ENCODE results near the gene TPCN2. TPM values are rescaled to one million over a fixed set of nuclear protein-coding genes. Genes with fewer than 3 reads are reported as not detected.

The TPCN2 gene
- total RNA-seq, 3 donors from 2014 or later (not counting 1 experiment from before 2014, with no cell fraction given), result 14.9 to 18.3 (median 18.2) TPM

- Mint-ChIP-seq H3K27ac (peak overlapping the region in 1 of 2 donors; percentile 38), H3K27me3 (ENCODE audit: low read depth in 2 of 2) (peaks cover 11 to 12% of the 10 kb centered on the region in 2 donors), H3K36me3 (no peaks in the 10 kb centered on the region), H3K4me3 (no peak overlapping the region), H3K9me3 (no peaks in the 10 kb centered on the region), H3K4me1 (no peaks in the 10 kb centered on the region)
- ATAC-seq, result no peak
- Histone ChIP-seq H3K36me3 (ENCODE audit: control insufficient read depth, insufficient read depth, low read length) (no peaks in the 10 kb centered on the region), H3K4me3 (ENCODE audit: low read length) (no peak overlapping the region), H3K27ac (ENCODE audit: low read length) (no peak overlapping the region), H3K4me1 (ENCODE audit: control insufficient read depth, insufficient read depth, low read length) (peaks cover 4% of the 10 kb centered on the region), H3K9me3 (ENCODE audit: control insufficient read depth, insufficient read depth, low read length) (no peaks in the 10 kb centered on the region), H3K27me3 (ENCODE audit: control insufficient read depth, insufficient read depth, low read length) (peaks cover 5% of the 10 kb centered on the region)
- intact Hi-C loops (cut with micrococcal nuclease), result loop anchor here (10.0 kb wide), 1 partner anchor 79 kb away; no protein-coding TSS in a partner anchor
- no peak for DNase-seq
- WGBS (ENCODE audit: insufficient coverage), result 82% methylated on average over 48 of the region's 48 CpGs
- no peak for TF ChIP-seq CTCF (IDR thresholded peaks at IDR 0.05)
These were observed 42.9 kb upstream of the TPCN2 start for GRCh38 chr11:69005631-69006368.

- ATAC-seq (no peak), DNase-seq (no peak)
- H3K27ac Mint-ChIP-seq, result no peak overlapping the region
- peaks cover 16 to 19% of the 10 kb centered on the region in 2 donors for H3K27me3 Mint-ChIP-seq (ENCODE audit: low read depth in 2 of 2)
- H3K27me3 ChIP-seq (ENCODE audit: control insufficient read depth, insufficient read depth, low read length), result peaks cover 10% of the 10 kb centered on the region
- no peak overlapping the region for H3K4me3 Mint-ChIP-seq
- 90% methylated on average over 12 of the region's 12 CpGs for WGBS (ENCODE audit: insufficient coverage)
- peaks cover 8% of the 10 kb centered on the region for H3K4me1 ChIP-seq (ENCODE audit: control insufficient read depth, insufficient read depth, low read length)
- no peaks in the 10 kb centered on the region for H3K9me3 Mint-ChIP-seq
- no peaks in the 10 kb centered on the region for H3K36me3 ChIP-seq (ENCODE audit: control insufficient read depth, insufficient read depth, low read length)
- intact Hi-C loops (cut with micrococcal nuclease), result loop anchor here (10.0 kb wide), 1 partner anchor 78 kb away; no protein-coding TSS in a partner anchor
- H3K27ac ChIP-seq (ENCODE audit: low read length), result no peak overlapping the region
- no peak for TF ChIP-seq CTCF (IDR thresholded peaks at IDR 0.05)
- no peaks in the 10 kb centered on the region for H3K9me3 ChIP-seq (ENCODE audit: control insufficient read depth, insufficient read depth, low read length)
- no peak overlapping the region for H3K4me3 ChIP-seq (ENCODE audit: low read length)
- H3K36me3 Mint-ChIP-seq, result no peaks in the 10 kb centered on the region
- peaks cover 0 to 6% of the 10 kb centered on the region in 2 donors for H3K4me1 Mint-ChIP-seq
These were observed 41.9 kb upstream of the TPCN2 start for GRCh38 chr11:69006816-69007215.

- no peaks in the 10 kb centered on the region for H3K36me3 ChIP-seq (ENCODE audit: control insufficient read depth, insufficient read depth, low read length)
- no peaks in the 10 kb centered on the region for H3K9me3 Mint-ChIP-seq
- H3K27me3 ChIP-seq (ENCODE audit: control insufficient read depth, insufficient read depth, low read length), result peaks cover 19% of the 10 kb centered on the region
- H3K4me3 Mint-ChIP-seq, result no peak overlapping the region
- H3K36me3 Mint-ChIP-seq, result no peaks in the 10 kb centered on the region
- no peak overlapping the region for H3K27ac ChIP-seq (ENCODE audit: low read length)
- H3K27me3 Mint-ChIP-seq (ENCODE audit: low read depth in 2 of 2), result peaks cover 22 to 26% of the 10 kb centered on the region in 2 donors
- peaks cover 14% of the 10 kb centered on the region for H3K4me1 ChIP-seq (ENCODE audit: control insufficient read depth, insufficient read depth, low read length)
- no peaks in the 10 kb centered on the region for H3K9me3 ChIP-seq (ENCODE audit: control insufficient read depth, insufficient read depth, low read length)
- no peak for DNase-seq
- no peak overlapping the region for H3K27ac Mint-ChIP-seq
- 88% methylated on average over 8 of the region's 8 CpGs for WGBS (ENCODE audit: insufficient coverage)
- no peak for ATAC-seq
- peaks cover 0 to 12% of the 10 kb centered on the region in 2 donors for H3K4me1 Mint-ChIP-seq
- TF ChIP-seq CTCF (IDR thresholded peaks at IDR 0.05), result no peak
- intact Hi-C loops (cut with micrococcal nuclease), result loop anchor here (10.0 kb wide), 1 partner anchor 77 kb away; no protein-coding TSS in a partner anchor
- no peak overlapping the region for H3K4me3 ChIP-seq (ENCODE audit: low read length)
These were observed 40.8 kb upstream of the TPCN2 start for GRCh38 chr11:69007975-69008381.

All from natural killer cell (primary cell).